Esophagus mucosa (tissue), 1 donor: ENCODE data around the gene ZNF322. TPM values are rescaled to one million over a fixed set of nuclear protein-coding genes. Genes with fewer than 3 reads are reported as not detected.
A peak's percentile ranks its signal among the peaks of the same experiment; 100 is the strongest.
"Not testable (repeated sequence)": the region's sequence is repeated elsewhere in the genome, so short reads cannot be mapped to it uniquely, and the experiment has no call there.

Experiments
- ATAC-seq: fragments of 200-7000 bp; cut with Tn5 transposase; one replicate; pipeline ENCODE4 v1.9.1; 2020
- total RNA-seq: library from RNA; stranded (reverse); gene quantifications from one replicate; pipeline ENCODE4 v1.2.4, GENCODE V29; 2023
- donor health status: DM: yes; HTN: yes; CAD: no.

The ZNF322 gene, protein sequence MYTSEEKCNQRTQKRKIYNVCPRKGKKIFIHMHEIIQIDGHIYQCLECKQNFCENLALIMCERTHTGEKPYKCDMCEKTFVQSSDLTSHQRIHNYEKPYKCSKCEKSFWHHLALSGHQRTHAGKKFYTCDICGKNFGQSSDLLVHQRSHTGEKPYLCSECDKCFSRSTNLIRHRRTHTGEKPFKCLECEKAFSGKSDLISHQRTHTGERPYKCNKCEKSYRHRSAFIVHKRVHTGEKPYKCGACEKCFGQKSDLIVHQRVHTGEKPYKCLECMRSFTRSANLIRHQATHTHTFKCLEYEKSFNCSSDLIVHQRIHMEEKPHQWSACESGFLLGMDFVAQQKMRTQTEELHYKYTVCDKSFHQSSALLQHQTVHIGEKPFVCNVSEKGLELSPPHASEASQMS
- 6.4 TPM for total RNA-seq

DNA sequence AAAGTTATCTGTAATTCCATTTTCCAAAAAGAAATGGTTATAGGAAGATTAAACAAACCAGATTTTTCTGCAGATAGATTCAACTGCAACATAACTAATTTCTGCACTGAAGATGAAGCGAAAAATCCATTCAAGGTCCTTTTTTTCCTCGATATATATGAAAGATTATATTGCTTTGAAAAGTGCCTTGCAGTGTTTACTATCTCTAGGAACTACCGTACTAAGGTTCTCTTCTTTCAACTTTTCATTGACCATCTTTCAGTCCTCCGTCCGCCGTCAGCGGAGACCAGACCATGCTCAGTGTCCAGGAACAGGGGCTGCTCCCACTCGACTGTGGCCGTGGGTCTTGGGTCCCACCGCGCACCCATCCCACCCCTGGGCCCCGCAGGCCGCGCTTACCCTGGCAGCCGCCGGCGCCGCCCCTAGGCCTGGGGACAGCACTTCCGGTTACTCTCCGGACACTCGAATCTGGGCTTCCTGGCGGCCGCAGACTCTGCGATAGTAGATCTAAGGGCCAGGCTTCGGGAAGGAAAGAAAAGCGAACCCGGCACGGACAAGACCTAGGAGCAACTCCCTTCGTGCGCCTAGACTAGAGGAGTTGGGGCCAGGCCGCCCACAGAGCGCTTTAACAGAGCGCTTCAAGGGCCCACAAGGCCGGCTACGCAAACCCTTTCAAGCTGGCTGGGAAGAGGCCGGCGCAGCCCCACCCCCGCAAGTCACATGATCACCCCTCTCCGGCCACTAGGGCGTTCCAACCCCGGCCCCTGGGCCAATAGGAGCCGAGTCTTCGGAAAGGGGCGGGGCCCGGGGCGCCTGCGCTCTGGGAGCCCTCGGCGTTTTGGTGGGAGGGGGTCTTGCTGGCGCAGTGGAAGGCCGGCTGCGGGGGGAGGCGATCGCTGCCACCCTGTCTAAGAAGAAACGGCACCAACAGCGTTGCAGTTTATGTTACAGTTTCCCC is at the start of gene ZNF322:
Gene ZNF322 (minus strand): TSS at position 705 of the 958 bp plus-strand sequence. CDS start 21,193 bp downstream, outside the sequence.
- peak; percentile 100 for ATAC-seq

DNA sequence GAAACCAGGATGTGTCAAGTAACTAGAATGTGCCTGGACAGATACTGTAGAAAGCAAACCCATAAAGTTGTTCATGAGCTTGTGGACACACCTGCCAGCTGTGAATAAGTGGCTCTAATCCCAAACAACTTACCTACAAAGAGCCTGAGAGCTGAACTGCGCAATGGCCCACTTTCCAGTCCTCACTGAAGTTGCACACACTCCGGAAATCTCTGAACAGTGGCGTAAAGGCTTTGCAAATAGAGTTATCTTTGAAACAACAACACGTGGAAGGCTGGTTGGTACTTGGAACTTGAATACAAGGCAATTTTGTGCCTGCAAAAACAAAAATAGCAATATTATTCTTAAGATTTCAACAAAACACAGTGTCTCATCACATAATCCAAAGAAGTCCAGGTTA is 46.2 kb upstream of the ZNF322 start:
- ATAC-seq: not testable (repeated sequence)

DNA sequence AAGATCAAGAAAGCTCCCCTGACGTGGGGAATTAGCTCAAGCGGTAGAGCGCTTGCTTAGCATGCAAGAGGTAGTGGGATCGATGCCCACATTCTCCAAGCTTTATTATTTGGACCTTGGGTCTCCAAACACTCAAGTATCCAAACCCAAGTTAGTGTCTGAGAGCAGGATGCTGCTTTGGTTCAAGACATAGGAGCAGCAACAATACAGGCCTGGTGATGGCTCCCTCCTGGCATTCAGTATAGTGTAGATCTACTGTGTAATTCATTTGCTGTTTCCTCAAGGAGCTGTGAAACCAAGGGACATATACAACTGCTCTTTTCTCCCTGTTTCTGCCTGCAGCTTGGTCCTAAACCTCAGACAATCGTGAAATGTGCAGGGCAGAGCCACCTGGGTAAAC is 45.8 kb upstream of the ZNF322 start:
- ATAC-seq: not testable (repeated sequence)

DNA sequence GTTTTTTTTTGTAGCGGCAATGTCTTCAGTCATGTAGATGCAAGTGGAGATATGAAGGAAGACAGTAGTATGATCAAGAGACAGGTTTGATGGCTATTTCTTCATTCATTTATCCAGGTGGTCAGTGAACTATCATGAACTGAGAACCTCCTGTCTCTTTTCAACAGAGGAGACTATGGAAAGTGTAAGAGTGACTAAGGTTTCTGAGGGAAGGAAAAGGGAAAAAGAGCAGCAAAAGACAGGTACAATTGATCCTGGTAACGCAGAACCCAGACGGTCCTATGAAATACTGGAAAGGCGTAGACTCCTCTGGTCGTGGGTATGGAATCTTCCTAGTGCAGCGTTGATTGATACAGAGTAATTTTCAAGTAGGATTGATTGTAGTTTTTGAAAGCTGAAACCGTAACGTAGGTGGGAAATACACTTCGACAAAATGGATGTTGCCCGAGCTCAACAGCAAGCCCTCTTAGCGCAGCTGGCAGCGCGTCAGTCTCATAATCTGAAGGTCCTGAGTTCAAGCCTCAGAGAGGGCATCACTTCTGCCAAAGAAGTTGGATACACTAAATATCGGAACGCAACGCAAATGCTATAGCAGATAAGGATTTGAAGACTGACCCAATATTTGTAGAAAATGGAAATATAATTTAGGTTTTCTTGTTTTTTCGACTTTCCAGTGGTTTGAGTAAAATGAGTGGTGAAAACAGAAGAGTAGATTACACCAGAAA is 41.6 kb upstream of the ZNF322 start:
- ATAC-seq: not testable (repeated sequence)

DNA sequence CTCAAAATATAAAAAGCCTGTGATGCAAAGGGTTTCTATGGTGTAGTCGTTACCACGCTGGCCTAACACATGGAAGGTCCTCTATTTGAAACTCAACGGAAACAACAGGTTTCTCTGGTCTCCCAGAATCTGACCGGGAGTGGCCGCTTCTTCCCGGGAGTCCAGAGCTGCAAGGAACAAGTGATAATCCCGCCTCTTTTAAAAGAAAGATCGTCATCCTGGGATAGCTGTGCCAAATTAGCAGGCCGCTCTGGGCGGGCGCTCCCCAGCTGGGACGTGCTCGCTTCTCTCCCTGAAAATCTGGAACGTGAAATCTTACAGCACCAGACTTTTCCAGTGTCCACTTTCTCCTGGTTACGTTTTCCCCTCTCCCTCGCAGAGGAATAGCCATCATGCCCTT is 38.0 kb upstream of the ZNF322 start:
- not testable (repeated sequence) for ATAC-seq

DNA sequence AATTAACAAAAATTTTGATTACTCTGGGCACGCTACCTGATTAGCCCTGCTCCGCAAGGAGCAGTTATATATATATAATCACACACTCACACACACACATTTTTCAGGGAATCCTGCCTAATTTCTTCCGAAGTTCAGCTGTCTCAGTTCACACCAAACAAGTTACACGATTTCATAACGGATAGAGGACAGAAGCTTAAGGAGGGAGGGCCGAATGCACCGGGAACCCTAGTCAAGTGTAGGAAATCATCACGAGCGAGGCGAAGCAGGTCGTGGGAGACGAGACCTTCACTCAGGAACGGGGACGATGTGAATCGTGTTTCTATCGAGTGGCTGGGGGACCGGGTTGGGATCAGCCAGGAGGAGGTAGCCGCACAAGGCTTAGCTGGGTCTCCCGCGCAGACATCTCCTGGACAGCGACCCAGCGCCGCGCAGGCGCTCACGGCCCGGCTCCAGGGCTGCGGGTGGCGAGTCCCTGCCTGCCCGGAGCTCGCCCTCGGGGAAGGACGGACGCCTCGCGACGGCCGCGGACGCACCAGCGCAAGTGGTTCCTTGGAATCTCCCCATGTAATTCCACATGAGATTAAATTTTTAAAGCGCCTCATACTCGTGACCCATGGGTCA is 29.9 kb upstream of the ZNF322 start:
- ATAC-seq: not testable (repeated sequence)

DNA sequence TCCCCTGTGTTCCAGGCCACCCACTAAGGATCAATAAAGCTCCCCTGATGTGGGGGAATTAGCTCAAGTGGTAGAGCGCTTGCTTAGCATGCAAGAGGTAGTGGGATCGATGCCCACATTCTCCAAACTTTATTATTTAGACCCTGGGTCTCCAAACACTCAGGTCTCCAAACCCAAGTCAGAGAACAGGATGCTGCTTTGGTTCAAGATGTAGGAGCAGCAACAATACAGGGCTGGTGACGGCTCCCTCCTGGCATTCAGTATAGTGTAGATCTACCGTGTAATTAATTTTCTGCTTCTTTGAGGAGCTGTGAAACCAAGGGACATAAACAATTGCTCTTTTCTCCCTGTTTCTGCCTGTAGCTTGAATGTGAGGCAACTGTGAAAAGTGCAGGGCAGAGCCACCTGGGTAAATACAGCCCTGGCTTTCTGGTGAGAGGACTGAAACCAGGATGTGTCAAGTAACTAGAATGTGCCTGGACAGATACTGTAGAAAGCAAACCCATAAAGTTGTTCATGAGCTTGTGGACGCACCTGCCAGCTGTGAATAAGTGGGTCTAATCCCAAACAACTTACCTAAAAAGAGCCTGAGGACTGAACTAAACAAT is 23.0 kb upstream of the ZNF322 start:
- not testable (repeated sequence) for ATAC-seq

DNA sequence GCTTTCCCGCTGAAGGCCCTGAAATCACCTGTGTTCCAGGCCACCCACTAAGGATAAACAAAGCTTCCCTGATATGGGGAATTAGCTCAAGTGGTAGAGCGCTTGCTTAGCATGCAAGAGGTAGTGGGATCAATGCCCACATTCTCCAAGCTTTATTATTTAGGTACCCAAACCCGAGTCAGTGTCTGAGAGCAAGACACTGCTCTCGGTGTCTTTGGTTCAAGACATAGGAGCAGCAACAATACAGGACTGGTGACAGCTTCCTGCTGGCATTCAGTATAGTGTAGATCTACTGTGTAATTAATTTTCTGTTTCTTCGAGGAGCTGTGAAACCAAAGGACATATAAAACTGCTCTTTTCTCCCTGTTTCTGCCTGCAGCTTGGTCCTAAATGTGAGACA is 13.7 kb upstream of the ZNF322 start:
- ATAC-seq: not testable (repeated sequence)

DNA sequence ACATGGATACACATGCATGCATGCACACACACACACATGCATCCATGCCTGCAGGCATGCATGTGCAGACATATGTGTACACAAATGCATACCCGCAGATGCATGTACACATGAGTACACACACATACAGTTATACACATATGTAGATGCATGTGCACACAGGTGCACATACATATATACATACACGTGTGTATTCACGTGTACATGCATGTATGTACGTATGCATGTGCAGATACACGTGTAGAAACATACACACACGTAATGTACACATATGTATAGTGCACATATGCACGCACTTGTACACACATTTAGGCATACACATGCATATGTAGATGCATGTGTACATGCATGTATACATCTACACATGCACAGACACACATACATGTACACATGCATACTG is 11.0 kb upstream of the ZNF322 start:
- ATAC-seq: not testable (repeated sequence)

DNA sequence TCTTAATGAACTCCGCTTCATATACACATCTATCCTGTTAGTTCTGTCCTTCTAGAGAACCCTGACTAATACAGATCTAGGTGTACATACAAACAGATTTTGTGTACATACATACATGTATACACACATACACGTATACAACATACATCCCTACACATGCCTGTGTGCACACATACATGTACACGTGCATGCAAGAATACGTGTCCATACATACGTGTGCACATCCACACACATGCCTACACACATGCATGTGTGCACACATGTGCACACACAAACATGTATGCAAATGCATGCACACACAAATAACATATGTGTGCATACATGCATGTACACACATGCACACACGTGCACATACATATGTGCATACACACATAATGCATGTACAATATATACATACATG is 10.5 kb upstream of the ZNF322 start:
- ATAC-seq: not testable (repeated sequence)

DNA sequence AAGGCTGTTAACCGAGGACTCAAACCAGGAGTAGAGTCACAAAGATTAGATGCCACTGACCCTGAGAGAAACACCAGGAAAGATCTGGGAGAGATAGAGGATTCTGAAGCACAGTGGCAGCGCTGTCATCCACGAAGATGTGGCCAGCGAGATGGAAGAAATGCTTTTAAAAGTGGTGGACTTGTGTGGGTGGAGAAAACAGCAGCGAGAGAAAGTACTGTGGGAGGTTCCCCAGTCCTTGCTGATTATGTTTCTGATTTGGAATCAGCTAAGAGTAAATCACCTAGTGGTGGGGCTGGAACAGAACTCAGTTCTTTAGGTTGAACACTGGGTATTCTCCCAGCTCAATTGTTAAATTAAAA is 435 bp upstream of the ZNF322 start:
- ATAC-seq: no peak

DNA sequence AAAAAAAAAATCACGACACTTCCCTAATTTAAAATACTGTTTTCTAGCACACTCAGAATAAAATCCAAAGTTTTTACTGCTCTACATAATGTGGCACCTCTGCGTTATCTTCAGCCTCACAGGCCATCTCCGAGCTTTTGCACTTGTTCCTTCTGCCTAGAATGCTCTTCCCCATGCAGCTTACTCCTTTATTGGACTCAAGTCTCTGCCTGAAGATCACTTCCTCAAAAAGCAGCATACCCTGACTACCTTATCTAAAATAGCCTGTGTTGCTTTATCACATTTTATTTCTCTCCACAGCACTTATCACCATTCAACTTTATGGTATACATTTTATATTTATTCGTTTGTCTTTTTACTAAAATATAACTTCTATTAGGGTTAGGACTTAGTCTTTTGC is 2.3 kb downstream of the ZNF322 start:
- no peak for ATAC-seq

DNA sequence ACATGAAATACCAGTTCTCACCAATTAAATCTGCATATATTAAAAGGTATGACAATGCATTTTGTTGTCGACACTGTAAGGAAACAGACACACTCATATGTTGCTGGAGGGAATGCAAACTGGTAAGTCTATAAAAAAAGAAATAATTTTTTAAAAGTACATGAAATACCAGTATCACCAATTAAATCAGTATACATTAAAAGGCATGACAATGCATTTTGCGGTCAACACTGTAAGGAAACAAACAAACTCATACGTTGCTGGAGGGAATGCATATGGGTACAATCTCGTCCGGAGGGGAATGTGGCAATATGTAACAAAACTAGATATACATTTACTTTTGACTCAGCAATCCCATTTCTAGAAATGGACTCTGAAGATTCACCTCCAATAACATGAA is 6.5 kb downstream of the ZNF322 start:
- no peak for ATAC-seq

DNA sequence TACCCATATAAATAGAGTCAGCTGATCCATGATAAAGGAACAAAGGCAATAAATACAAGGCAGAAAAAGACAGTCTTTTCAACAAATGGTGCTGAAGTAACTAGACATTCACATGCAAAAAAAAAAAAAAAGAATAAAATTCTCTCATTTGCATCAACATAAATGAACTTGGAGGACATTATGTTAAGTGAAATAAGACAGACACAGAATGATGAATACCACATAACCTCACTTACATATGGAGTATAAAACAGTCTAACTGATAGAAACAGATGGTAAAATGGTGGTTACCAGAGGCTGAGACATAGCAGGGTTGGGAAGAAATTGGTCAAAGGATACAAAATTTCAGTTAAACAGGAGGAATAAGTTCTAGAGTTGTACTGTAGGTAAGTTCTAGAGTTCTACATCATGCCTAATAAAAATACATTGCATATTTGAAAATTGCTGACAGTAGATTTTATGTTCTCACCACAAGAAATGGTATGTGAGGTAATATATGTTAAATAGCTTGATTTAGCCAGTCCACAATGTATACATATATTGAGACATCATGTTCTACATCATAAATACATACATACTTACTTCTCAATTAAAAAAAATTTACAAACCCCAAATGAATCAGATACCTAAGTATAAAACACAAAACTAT is 8.3 kb downstream of the ZNF322 start:
- ATAC-seq: no peak

DNA sequence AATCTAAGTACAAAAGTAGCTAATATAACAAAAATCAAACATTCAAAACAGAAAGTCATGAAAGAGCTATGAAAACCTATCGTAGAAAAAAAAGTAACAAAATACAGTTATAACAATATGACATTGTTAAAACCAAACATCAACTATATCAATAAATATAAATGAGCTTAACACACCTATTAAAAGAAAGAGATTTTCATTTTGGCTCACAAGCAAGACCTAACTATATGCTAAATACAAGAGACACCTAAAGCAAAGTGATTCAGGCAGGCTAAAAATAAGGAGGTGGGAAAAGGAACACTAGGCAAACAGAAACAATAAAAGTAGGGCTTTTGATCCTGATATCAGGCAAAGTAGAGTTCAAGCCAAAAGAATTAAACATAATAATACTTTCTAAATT is 13.5 kb downstream of the ZNF322 start:
- ATAC-seq: no peak

DNA sequence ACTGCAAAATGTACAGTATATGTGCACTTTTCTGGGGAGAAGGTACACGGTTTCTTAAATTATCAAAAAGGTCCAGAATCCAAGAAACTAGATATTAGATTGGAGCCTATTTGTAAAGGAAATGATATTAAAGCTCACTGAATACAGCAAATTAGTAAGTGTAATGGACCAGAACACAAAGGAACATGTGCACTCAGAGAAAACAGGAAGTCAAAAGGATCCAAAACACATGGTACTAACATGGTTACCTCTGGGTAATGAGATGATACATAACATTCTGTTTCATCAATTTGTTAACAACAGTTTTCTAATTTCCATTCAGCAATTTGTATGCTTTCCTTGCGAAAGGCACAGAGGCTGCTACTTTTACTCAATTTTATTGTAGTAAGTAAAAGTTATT is 18.7 kb downstream of the ZNF322 start:
- ATAC-seq: no peak

DNA sequence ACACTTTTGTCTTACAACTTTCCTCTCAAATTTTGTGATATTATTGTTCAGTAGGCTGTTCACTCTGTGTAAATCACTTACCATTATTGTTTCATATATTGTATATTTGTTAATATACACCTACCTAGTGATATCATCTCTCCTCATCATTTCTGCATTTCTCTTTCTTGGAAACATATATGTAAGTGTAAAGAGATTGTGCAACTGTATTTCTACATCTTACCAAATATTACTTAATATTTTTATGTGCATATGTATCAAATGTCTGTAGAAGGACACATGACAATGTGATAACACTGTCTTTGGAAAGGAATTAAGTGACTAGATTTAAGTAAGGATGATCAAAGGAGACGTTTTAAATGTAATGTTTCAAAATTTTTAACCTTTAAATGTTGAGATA is 30.2 kb downstream of the ZNF322 start:
- ATAC-seq: no peak

DNA sequence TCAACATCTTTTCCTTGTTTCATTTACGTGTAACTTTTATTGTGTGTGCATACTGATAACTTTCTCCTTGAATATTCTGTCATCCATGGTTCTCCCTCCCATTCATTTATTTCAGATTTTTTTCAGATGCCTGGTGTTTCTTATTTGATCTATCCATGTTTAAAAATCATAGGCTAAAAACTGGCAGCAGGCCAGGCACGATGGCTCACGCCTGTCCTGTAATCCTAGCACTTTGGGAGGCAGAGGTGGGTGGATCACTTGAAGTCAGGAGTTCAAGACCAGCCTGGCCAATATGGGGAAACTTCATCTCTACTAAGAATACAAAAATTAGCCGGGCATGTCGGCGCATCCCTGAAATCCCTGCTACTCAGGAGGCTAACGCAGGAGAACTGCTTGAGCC is 31.7 kb downstream of the ZNF322 start:
- no peak for ATAC-seq

DNA sequence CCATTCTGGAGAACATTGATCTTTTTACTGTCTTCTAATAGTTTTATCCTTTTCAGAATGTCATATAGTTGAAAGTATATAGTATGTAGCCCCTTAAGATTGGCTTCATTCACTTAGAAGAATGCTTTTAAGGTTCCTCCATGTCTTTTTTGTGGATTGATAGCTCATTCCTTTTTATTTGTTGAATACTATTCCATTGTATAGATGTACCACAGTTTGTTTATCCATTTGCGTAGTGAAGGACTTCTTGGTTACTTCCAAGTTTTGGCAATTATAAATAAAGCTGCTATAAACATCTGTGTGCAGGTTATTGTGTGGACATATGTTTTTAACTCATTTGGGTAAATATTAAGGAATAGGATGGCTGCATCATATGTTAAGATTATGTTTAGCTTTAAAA is 35.0 kb downstream of the ZNF322 start:
- ATAC-seq: no peak

DNA sequence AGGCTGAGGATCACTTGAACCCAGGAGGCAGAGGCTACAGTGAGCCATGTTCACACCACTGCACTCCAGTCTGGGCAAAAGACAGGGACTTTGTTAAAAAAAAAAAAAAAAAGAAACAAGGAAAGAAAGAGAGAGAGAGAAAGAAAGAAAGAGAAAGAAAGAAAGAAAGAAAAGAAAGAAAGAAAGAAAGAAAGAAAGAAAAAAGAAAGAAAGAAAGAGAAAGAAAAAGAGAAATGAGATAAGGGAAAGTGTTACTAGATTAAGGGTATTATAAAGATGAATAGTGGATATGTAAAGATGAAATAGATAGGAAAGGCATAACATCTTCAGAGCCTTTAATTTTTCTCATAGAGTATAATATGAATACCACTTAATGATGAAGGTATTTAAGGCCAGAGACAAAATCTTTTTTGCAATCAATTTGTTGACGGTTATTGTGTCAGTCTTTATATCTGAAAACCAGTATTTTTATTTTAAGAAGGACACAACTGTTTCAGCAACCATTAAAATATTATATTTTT is 36.1 kb downstream of the ZNF322 start:
- ATAC-seq: no peak
